ENCODE results near the gene KIFC3. TPM values are rescaled to one million over a fixed set of nuclear protein-coding genes. Genes with fewer than 3 reads are reported as not detected.

Gene KIFC3
- total and polyA plus RNA-seq, 2 of the 8 experiments (the other 6 are each of a cell fraction or from before 2014, with no cell fraction given), result 2.1 to 7.1 TPM

DNA sequence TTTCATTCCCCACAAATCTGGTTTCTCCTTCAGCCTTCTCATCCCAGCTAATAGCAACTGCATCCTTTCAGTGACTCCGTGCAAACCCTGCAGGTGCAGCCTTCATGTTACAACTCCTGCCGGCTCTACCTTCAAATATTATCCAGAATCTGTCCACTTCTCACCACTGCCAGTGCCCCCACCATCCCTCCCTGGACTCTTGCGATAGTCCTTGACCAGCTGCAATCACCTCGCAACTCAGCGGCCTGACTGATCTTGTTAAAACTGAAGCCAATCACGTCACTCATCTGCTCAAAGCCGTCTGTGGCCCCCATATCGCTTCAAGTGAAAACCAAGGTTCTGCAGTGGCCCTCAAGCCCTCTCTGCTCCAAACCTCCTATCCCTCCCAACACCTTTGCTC lies 42.8 kb upstream of the KIFC3 start:
- Histone ChIP-seq H3K4me1 (replicated peaks in 1 of 4; ENCODE audit: control insufficient read depth in 3 of 4, insufficient read depth in 4 of 4, low read length in 3 of 4) (peaks cover 2 to 16% (median 9%) of the 10 kb centered on the region in 4 experiments; a peak in 5 of 7 replicates), H2BK5ac (ENCODE audit: low read depth, low read length) (peak overlapping the region; percentile 77; the same call in 1 of the 2 replicates), H4K91ac (replicated peaks; ENCODE audit: insufficient read length, low read length) (peak overlapping the region; percentile 70), H3K14ac (ENCODE audit: insufficient read length) (no peak overlapping the region), H3K4me3 (ENCODE audit: extremely low read depth in 1 of 4, insufficient read depth in 2 of 4, low read depth in 3 of 4, low read length in 4 of 4) (no peak overlapping the region), H2BK12ac (ENCODE audit: low read depth, low read length) (peak overlapping the region; percentile 95; the same call in 1 of the 2 replicates), H2AK5ac (ENCODE audit: low read depth, low read length) (peak overlapping the region; percentile 75; the same call in 1 of the 2 replicates), H3K36me3 (ENCODE audit: control insufficient read depth in 2 of 4, insufficient read depth in 4 of 4, low read length in 3 of 4) (no peaks in the 10 kb centered on the region), H4K5ac (ENCODE audit: insufficient read length, low read depth, low read length) (no peak overlapping the region), H3K79me2 (ENCODE audit: control insufficient read depth in 1 of 2, insufficient read depth in 2 of 2, low read length in 2 of 2) (no peaks in the 10 kb centered on the region), H3K4ac (replicated peaks; ENCODE audit: insufficient read length, low read depth, low read length) (peak overlapping the region; percentile 44), H2BK120ac (replicated peaks; ENCODE audit: low read depth, low read length) (peak overlapping the region; percentile 9), H3K56ac (replicated peaks; ENCODE audit: insufficient read length, low read depth, low read length) (no peak overlapping the region), H3K27ac (ENCODE audit: low read depth, low read length) (no peak overlapping the region), H3K23me2 (ENCODE audit: low read depth, low read length) (no peaks in the 10 kb centered on the region), H3K79me1 (ENCODE audit: low read depth, low read length) (no peaks in the 10 kb centered on the region), H2BK20ac (ENCODE audit: low read length) (peak overlapping the region; percentile 73), H3K18ac (ENCODE audit: extremely low read depth, low read length) (peak overlapping the region; percentile 81; the same call in 1 of the 2 replicates), H3K27me3 (replicated peaks in 1 of 4; ENCODE audit: control insufficient read depth in 3 of 4, extremely low read depth in 1 of 4, insufficient read depth in 3 of 4, low read length in 3 of 4) (0 out of 7 replicates have a peak, but pooled peaks cover 0 to 1% (median 0%) of the 10 kb centered on the region in 4 experiments), H3K23ac (ENCODE audit: insufficient read length) (no peak overlapping the region), H4K8ac (ENCODE audit: extremely low read depth, insufficient read depth, low read length) (peak overlapping the region; percentile 36; the same call in 1 of the 2 replicates), H4K20me1 (replicated peaks in 1 of 2; ENCODE audit: control insufficient read depth in 1 of 2, insufficient read depth in 2 of 2, low read length in 2 of 2) (no peaks in the 10 kb centered on the region), H2AFZ (ENCODE audit: low read length) (no peak overlapping the region), H3K4me2 (ENCODE audit: insufficient read depth in 1 of 2, low read depth in 2 of 2, low read length in 2 of 2) (no peak overlapping the region; a peak in 1 of 4 replicates), H3K9me3 (ENCODE audit: insufficient read depth in 2 of 2, low read depth in 1 of 2, low read length in 1 of 2) (no peaks in the 10 kb centered on the region), H3K9ac (replicated peaks in 1 of 4; ENCODE audit: extremely low read depth in 1 of 4, low read depth in 3 of 4, low read length in 3 of 4) (no peak overlapping the region), H2BK15ac (ENCODE audit: low read length) (0 out of 2 replicates have a peak overlapping the region, but pooled peaks have one; percentile 12)
- TF ChIP-seq SP1 (IDR thresholded peaks at IDR 0.05; ENCODE audit: low read depth, low read length) (no peak), SUZ12 (IDR thresholded peaks at IDR 0.05; ENCODE audit: low read length) (no peak), CEBPB (IDR thresholded peaks at IDR 0.05; ENCODE audit: low read depth, low read length) (no peak), CTCF (IDR thresholded peaks at IDR 0.05; ENCODE audit: control extremely low read depth in 1 of 3, insufficient read depth in 1 of 3, low read depth in 1 of 3, low read length in 3 of 3) (no peak)
- TF ChIP-seq, protein P1, sequence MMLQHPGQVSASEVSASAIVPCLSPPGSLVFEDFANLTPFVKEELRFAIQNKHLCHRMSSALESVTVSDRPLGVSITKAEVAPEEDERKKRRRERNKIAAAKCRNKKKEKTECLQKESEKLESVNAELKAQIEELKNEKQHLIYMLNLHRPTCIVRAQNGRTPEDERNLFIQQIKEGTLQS (IDR thresholded peaks at IDR 0.05; ENCODE audit: insufficient read depth, low read depth, low read length), result no peak
- no peak for FAIRE-seq
- no peak for DNase-seq (ENCODE audit: low read depth in 1 of 2, low spot score in 2 of 2)
- POLR2A ChIA-PET (ENCODE audit: partially characterized antibody), result interaction anchor here (1.5 kb wide), 1 partner anchor 9 kb away, joined by 4 read pairs; no protein-coding TSS in a partner anchor
- WGBS, 2 experiments (ENCODE audit: extremely low coverage in 1 of 2, insufficient coverage in 1 of 2, insufficient read length in 1 of 2, insufficient replicate concordance in 2 of 2, low coverage in 1 of 2, low lambda C conversion rate in 2 of 2, missing lambda C conversion rate in 1 of 2), result 86% methylated on average over 8 of the region's 8 CpGs; no CpG with 5 or more reads in 1 of the 2 experiments
- CTCF ChIA-PET (ENCODE audit: partially characterized antibody), result interaction anchor here (1.2 to 1.4 kb wide), 2 partner anchors 24 to 27 kb away, joined by 3 to 5 read pairs; no protein-coding TSS in a partner anchor
